Measurements from ENCODE around the gene ARHGAP19. TPM values are rescaled to one million over a fixed set of nuclear protein-coding genes. Genes with fewer than 3 reads are reported as not detected.

ARHGAP19 gene
- total and polyA plus RNA-seq, 2 of the 8 experiments (the other 6 are each of a cell fraction or from before 2014, with no cell fraction given), result 13.3 to 32.1 TPM

DNA sequence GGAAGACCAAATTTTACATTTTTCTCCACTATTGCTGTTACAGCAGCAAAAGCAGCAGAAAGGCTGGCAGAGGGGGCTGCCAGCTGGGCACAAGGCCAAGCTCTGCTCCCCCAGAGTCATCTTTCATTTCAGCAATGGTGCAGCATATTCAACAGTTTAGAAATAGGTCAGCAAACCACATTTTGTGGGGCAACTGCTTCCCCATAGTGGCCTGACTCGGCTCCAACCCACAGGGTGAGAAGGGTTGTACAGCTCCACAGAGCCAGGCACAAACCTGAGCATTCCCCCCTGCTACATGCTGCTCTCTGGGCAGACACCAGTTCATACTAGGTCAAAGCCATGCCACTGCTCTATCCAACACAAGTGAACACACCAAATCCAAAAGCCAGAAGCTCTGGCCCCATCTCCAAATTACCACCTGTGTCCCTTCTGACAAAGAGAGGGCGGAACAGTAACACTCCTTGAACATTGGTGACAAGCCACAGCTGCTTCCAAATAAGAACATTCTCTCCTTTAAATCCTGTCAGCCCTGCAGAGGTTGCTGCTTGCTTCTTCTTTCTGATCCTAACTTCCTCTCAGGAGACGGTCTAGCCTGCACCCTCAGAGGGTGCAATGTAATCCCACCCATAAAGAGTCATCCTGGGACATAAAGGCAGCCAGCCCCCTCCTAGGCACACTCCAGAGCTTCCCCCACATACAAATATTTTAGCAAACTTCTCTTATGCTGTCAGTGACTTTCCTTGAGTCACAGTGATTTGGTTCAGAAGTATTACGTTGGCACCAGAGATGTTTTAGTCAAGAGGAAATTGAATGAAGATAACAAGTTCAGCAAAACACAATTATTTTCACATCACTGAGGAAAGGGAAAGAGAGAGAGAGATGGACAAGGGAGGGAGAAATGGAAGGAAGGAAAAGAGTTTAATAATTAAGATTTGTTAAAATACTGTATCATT is 67.7 kb downstream of the ARHGAP19 start:
- H3K36me3 ChIP-seq (ENCODE audit: control insufficient read depth in 2 of 4, insufficient read depth in 4 of 4, low read length in 3 of 4), result peaks cover 3 to 15% (median 6%) of the 10 kb centered on the region in 4 experiments; a peak in 4 of 8 replicates
- TF ChIP-seq BACH1 (IDR thresholded peaks at IDR 0.05; ENCODE audit: low read length) (no peak), BRCA1 (IDR thresholded peaks at IDR 0.05; ENCODE audit: low read depth, low read length) (no peak), FOSL1 (IDR thresholded peaks at IDR 0.05; ENCODE audit: insufficient read depth, low read depth, low read length) (no peak), CREB1 (IDR thresholded peaks at IDR 0.05) (no peak), RBBP5 (IDR thresholded peaks at IDR 0.05; ENCODE audit: borderline replicate concordance, low read depth, low read length) (no peak), TAF7 (optimal IDR thresholded peaks at IDR 0.05; ENCODE audit: borderline replicate concordance, low read depth, low read length) (no peak), MAFK (IDR thresholded peaks at IDR 0.05; ENCODE audit: low read depth, low read length) (no peak), BCL11A (IDR thresholded peaks at IDR 0.05; ENCODE audit: low read depth in 2 of 2, low read length in 2 of 2) (no peak), JUND (IDR thresholded peaks at IDR 0.05; ENCODE audit: low read length) (no peak), YY1 (IDR thresholded peaks at IDR 0.05; ENCODE audit: low read depth, low read length) (no peak)
- TF ChIP-seq, protein P1, sequence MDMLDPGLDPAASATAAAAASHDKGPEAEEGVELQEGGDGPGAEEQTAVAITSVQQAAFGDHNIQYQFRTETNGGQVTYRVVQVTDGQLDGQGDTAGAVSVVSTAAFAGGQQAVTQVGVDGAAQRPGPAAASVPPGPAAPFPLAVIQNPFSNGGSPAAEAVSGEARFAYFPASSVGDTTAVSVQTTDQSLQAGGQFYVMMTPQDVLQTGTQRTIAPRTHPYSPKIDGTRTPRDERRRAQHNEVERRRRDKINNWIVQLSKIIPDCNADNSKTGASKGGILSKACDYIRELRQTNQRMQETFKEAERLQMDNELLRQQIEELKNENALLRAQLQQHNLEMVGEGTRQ (IDR thresholded peaks at IDR 0.05; ENCODE audit: low read length), result no peak

More for the DNA sequence above, 67.7 kb downstream of the ARHGAP19 start:
- Histone ChIP-seq H3K4me1 (replicated peaks in 1 of 4; ENCODE audit: control insufficient read depth in 3 of 4, insufficient read depth in 4 of 4, low read length in 3 of 4) (peaks cover 0 to 7% (median 4%) of the 10 kb centered on the region in 4 experiments; a peak in 6 of 7 replicates), H3K79me1 (ENCODE audit: low read depth, low read length) (no peaks in the 10 kb centered on the region; the same call in 1 of the 2 replicates), H3K23ac (ENCODE audit: insufficient read length) (no peak overlapping the region), H4K8ac (ENCODE audit: extremely low read depth, insufficient read depth, low read length) (no peak overlapping the region), H4K20me1 (replicated peaks in 1 of 2; ENCODE audit: control insufficient read depth in 1 of 2, insufficient read depth in 2 of 2, low read length in 2 of 2) (peaks cover 3 to 6% of the 10 kb centered on the region in 2 experiments), H2BK120ac (replicated peaks; ENCODE audit: low read depth, low read length) (no peak overlapping the region), H3K79me2 (ENCODE audit: control insufficient read depth in 1 of 2, insufficient read depth in 2 of 2, low read length in 2 of 2) (no peaks in the 10 kb centered on the region), H2BK5ac (ENCODE audit: low read depth, low read length) (no peak overlapping the region), H3K9ac (replicated peaks in 1 of 4; ENCODE audit: extremely low read depth in 1 of 4, low read depth in 3 of 4, low read length in 3 of 4) (no peak overlapping the region), H3K23me2 (ENCODE audit: low read depth, low read length) (no peaks in the 10 kb centered on the region), H2AK5ac (ENCODE audit: low read depth, low read length) (no peak overlapping the region), H3K4me3 (ENCODE audit: extremely low read depth in 1 of 4, insufficient read depth in 2 of 4, low read depth in 3 of 4, low read length in 4 of 4) (no peak overlapping the region), H3K27me3 (replicated peaks in 1 of 4; ENCODE audit: control insufficient read depth in 3 of 4, extremely low read depth in 1 of 4, insufficient read depth in 3 of 4, low read length in 3 of 4) (no peaks in the 10 kb centered on the region), H2BK12ac (ENCODE audit: low read depth, low read length) (no peak overlapping the region), H2AFZ (ENCODE audit: low read length) (no peak overlapping the region), H3K56ac (replicated peaks; ENCODE audit: insufficient read length, low read depth, low read length) (no peak overlapping the region), H3K4me2 (ENCODE audit: insufficient read depth in 1 of 2, low read depth in 2 of 2, low read length in 2 of 2) (no peak overlapping the region), H3K27ac (ENCODE audit: low read depth, low read length) (no peak overlapping the region), H4K91ac (replicated peaks; ENCODE audit: insufficient read length, low read length) (no peak overlapping the region), H3K4ac (replicated peaks; ENCODE audit: insufficient read length, low read depth, low read length) (no peak overlapping the region), H2BK20ac (ENCODE audit: low read length) (no peak overlapping the region), H4K5ac (ENCODE audit: insufficient read length, low read depth, low read length) (no peak overlapping the region), H3K14ac (ENCODE audit: insufficient read length) (no peak overlapping the region), H2BK15ac (ENCODE audit: low read length) (no peak overlapping the region), H3K18ac (ENCODE audit: extremely low read depth, low read length) (no peak overlapping the region), H3K9me3 (ENCODE audit: insufficient read depth in 2 of 2, low read depth in 1 of 2, low read length in 1 of 2) (no peaks in the 10 kb centered on the region)
- WGBS, 2 experiments (ENCODE audit: extremely low coverage in 1 of 2, insufficient coverage in 1 of 2, insufficient read length in 1 of 2, insufficient replicate concordance in 2 of 2, low coverage in 1 of 2, low lambda C conversion rate in 2 of 2, missing lambda C conversion rate in 1 of 2), result 90% methylated on average over 4 of the region's 4 CpGs; no CpG with 5 or more reads in 1 of the 2 experiments
- FAIRE-seq (no peak), DNase-seq (ENCODE audit: low read depth in 1 of 2, low spot score in 2 of 2) (no peak)
- ChIA-PET CTCF (ENCODE audit: partially characterized antibody) (interaction anchor here (0.9 to 44.6 kb wide), 15 partner anchors 8 to 166 kb away, joined by 3 to 1348 read pairs (median 4); no protein-coding TSS in a partner anchor), POLR2A (ENCODE audit: partially characterized antibody) (interaction anchor here (1.5 kb wide), 1 partner anchor 13 kb away, joined by 3 read pairs; no protein-coding TSS in a partner anchor)
